DMS53 (cell line): ENCODE measurements around the gene ESPNL.
A peak's percentile ranks its signal among the peaks of the same experiment; 100 is the strongest.
"Not testable (repeated sequence)": the region's sequence is repeated elsewhere in the genome, so short reads cannot be mapped to it uniquely, and the experiment has no call there.

ENCODE experiments used
- DNase-seq: peaks from one replicate; lab custom pipeline; 2025; lab: John Stamatoyannopoulos, UW

Gene ESPNL

DNA sequence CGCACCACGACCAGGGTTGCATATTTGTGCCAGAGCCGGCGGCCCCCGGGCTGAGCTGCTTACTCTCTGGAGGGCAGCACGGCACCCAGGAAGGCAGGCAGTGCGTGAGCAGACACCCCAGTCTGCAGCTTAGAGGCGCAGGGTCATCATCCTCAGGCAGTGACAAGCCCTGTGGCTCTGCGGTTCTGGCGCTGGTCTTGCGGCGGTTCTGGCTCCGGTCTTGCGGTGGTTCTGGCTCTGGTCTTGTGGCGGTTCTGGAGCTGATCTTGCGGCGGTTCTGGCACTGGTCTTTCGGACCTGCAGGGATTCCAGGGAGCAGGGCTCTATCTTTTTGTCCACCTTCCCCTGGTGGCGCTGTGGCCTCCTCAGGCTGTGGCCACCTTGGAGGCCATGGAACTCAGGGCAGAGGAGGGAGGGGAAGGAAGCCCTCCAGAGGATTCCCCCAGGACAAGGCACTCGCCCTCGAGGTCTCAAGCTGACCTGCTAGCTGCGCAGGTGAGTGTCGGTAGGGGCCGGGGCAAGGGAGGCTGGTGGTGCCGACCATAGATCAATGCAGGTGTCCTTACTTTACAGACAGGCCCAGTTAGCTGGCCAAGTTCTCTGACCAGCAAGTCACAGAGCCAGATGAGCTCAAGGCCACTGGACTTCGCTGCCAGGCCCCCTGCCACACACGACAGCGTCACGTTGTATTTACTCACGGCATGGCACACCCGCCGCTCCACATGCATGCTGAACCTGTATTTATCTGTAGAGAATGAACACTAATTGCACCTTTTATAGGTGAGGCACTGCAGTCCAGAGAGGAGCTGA is 14.9 kb downstream of the ESPNL start:
- DNase-seq: no peak

GRCh38 chr2:238115709-238116108 is 15.6 kb downstream of the ESPNL start:
- DNase-seq: not testable (repeated sequence)

GRCh38 chr2:238116298-238117198 is 16.4 kb downstream of the ESPNL start:
- no peak for DNase-seq

DNA sequence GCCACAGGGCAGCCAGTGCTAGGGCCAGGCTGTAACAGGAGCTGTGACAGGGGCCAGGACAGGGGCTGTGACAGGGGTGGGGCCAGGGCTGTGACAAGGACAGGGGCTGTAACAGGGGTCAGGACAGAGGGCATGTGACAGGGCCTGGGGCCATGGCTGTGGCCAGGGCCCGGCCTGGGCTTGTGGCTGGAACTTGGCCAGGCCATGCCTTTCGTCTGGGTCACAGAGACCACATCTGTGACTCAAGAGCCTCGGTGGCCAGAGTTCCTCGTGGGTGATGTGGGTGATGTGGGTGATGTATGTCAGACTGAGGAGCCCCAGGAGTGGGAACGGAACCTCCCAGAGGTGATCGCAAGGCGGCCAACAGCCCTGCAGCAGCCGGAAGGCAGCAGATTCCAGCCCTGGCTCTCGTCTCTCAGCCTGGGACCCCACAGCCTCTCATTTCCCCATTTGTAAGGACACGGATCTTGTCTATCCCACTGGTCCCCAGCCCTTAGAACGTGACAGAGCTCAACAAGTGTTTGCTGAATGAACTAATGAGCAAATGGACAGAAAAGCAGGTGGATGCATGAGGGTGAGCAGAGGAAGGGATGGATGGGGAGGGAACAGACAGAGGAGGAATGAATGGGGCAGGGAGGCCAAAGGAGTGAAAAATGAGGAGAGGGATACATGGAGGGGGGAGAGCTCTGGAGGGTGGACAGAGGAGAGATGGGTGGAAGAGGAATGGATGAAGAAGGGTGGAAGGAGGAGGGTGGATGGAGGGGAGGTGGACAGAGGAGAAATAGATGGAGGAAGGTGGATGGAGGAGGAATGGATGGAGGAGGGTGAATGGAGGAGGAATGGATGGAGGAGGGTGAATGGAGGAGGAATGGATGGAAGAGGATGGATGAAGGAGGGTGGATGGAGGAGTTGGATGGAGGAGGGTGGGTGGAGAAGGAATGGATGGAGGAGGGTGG is 17.3 kb downstream of the ESPNL start:
- DNase-seq: no peak

DNA sequence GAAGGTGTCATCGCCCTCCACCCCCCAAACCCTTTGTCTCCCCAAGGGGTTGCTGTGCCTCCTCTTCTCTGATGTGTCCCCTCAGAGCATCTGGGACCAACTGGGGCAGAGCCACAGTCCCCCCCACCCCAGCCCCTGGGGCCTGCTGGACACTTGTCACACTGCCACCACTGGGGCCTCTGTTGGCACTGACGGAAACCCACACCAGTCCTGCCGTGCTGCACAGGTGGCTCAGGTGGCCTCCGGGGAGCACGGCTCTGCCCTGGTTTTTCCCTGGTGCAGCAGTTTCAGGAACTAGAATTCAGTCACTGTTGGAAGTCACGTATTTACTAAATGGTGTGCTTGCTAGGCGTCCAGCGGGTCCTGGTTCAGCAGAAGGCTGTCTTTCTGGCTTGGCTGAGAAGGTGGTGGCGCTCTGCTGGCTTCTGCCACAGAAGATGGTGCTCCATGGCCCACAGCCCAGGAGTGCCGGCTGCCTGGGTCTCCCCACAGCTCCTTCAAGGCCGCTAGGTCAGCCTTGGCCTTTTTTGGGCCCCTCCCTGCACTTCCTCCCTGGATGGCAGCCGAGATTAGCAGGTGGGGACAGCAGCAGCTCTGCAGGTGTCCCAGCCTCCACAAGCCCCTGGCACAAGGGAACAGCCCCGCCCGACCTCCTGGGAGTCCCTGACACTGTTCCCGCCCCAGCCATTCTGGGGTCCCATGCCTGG is 19.8 kb downstream of the ESPNL start:
- peak; percentile 54 for DNase-seq

- DNase-seq: no peak
Observed at GRCh38 chr2:238120463-238121298, 20.5 kb downstream of the ESPNL start.

DNA sequence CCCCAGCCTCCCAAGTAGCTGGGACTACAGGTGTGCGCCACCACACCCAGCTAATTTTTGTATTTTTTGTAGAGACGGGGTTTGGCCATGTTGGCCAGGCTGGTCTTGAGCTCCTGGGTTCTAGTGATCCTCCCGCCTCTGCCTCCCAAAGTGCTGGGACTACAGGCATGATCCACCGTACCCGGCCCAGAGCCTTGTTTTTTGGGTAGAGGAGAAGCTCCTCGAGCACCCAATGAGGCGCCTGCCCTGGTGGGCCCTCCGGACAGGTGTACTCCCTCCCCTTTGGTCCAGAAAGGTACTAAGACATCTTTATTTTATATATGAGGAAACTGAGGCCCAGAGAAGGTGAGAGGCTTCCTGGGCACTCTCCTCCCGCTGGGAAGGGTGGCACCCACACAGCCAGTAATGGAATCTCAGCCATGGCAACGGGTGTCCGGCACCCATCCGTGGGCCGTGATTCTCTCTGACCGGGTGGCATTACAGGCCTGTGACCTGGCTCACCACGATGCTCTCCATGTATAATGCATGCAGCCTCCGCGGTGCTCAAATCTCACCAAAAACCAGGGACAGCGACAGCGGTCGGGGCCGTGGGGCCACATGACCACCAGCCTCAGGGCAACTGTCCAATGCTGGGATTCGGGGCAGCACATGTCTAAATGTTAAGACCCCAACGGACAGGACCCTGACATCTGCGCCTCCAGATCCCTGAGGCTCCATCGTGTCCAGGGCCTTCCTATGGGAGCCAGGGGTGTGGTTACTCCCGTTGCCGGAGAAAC is 21.6 kb downstream of the ESPNL start:
- DNase-seq: no peak

DNA sequence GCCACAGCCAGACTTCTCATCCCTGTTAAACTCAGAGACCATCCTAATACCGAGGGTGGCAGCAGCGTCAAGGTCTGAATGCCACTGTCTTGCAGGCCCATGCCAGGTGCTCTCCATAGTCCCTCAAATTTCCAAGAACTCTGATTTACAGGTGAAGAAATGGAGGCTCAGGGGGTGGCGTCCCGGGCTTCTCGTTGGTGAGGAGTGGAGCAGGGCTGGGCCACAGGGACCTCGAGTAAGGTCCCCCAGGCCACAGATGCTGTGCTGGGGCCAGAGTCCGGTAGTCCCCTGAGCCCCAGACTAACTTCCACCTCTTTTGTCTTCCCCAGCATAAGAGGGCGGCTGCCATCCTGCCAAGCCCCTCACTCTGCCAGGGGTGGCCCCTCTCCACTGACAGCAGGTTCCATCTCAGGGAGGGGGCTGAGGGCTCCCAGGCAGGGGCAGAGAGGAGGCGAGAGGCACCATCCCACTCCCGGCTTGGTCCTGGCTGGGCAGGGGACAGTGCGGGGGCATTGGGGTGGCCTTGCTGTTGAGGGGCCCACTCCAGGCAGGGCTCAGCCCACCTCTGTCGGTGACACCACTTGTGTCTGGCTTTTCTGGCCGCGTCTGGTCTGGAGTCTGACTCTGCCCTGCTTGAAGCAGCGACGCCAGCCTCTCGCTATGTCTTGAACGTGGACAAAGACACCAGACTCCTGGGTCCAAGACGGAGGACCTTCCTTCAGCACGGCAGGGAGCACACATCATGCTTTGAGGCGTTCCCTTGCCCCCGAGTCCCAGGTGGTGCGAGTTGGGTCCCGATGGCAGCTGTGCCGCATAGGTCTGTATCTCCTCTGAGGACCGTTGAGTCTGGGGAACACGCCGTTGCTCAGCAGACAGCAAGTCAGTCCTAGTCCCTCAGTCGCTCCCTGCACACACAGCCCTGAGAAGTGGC is 22.4 kb downstream of the ESPNL start:
- no peak for DNase-seq

GRCh38 chr2:238123218-238123971 is 23.3 kb downstream of the ESPNL start:
- DNase-seq: no peak

DNA sequence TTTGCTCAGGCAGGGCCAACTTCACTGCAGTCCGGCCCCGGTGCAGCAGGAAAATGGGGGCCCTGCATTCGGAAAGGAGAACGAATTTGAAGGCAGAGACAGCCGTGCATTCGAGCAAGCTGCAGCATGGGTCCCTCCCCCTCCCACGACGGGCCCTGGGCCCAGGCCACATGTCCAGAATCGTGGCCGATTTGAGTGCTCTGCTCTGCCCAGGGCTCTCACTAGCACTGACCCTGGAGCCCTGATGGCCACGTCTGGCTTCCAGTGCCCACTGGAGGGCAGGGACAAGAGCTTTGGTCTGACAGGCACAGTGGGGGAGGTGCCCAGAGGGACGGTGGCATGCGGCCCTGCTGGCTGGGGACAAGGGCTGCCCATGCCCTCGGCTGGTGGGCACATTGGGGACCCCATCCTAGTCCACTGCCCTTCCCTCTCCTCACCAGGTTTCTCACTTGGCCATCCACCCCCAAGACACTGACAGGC is 23.9 kb downstream of the ESPNL start:
- no peak for DNase-seq

- DNase-seq: no peak
Observed at GRCh38 chr2:238124488-238125126, 24.5 kb downstream of the ESPNL start.

GRCh38 chr2:238125127-238125885 is 25.2 kb downstream of the ESPNL start:
- DNase-seq: peak; percentile 32

- DNase-seq: no peak
Observed at GRCh38 chr2:238126338-238126737, 26.2 kb downstream of the ESPNL start.

GRCh38 chr2:238126775-238127164 is 26.6 kb downstream of the ESPNL start:
- DNase-seq: no peak

DNA sequence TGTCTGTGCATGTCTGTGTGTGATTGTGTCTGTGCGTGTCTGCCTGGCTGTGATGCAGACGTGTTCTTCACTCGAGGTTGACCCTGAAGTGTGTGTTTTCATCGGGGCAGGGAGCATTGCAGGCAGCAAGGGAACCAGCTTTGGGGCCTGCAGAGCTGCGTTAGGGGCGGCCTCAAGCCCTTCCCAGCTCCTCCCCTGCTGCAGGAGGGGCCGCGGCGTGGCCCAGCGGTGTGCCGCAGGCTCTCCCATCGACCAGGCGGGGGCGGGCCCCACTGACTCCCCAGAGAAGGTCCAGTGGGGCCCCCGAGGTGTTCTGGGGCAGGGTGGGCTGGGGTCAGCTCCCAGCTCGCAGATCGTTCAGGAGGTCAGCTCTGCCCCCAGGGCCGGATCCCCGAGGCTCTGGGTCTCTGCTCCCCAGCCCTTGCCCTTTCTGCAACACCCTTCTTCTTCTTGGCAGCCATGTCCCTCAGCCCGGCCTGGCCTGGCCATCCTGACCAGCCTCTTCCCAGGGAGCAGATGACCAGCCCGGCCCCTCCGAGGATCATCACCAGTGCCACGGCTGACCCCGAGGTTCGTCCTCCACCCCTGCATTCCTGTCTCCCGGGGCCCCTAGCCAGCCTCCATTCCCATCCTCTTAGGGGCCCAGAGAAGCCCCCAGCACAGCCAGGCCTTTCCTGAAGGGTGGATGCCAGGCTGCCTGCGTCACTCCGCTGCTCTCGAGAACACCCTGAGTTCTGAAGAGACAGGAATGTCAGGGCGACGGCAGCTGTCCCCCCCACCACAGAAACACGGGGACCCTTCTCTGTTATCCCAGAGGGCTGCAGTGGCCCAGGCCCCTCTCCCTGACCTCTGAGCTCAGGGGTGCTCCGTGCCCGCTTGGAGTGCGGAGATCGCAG is 27.3 kb downstream of the ESPNL start:
- no peak for DNase-seq
